ENCODE data around the gene HOXC12. TPM values are rescaled to one million over a fixed set of nuclear protein-coding genes. Genes with fewer than 3 reads are reported as not detected.

HOXC12 gene
- total RNA-seq, 6 donors from 2014 or later: not detected

- Histone ChIP-seq H3K27ac (no peak overlapping the region), H3K27me3 (peaks cover 0 to 91% (median 58%) of the 10 kb centered on the region in 4 donors), H3K36me3 (no peaks in the 10 kb centered on the region), H3K9me3 (no peaks in the 10 kb centered on the region), H3K4me1 (peaks cover 0 to 33% (median 3%) of the 10 kb centered on the region in 4 donors), H3K4me3 (no peak overlapping the region)
- ATAC-seq (ENCODE audit: low FRiP score in 2 of 2) (no peak), DNase-seq (peak in 1 of 2 donors; percentile 83)
- WGBS, 2 donors: 7% methylated on average over 17 to 36 of the region's 38 CpGs
- TF ChIP-seq CTCF (IDR thresholded peaks at IDR 0.05): no peak
- no peak for TF ChIP-seq POLR2A (IDR thresholded peaks at IDR 0.05)
- TF ChIP-seq EP300 (IDR thresholded peaks at IDR 0.05): no peak
- no peak for TF ChIP-seq POLR2AphosphoS5 (IDR thresholded peaks at IDR 0.05)
Measured at GRCh38 chr12:53952871-53953734, 1.6 kb upstream of the HOXC12 start.

DNA sequence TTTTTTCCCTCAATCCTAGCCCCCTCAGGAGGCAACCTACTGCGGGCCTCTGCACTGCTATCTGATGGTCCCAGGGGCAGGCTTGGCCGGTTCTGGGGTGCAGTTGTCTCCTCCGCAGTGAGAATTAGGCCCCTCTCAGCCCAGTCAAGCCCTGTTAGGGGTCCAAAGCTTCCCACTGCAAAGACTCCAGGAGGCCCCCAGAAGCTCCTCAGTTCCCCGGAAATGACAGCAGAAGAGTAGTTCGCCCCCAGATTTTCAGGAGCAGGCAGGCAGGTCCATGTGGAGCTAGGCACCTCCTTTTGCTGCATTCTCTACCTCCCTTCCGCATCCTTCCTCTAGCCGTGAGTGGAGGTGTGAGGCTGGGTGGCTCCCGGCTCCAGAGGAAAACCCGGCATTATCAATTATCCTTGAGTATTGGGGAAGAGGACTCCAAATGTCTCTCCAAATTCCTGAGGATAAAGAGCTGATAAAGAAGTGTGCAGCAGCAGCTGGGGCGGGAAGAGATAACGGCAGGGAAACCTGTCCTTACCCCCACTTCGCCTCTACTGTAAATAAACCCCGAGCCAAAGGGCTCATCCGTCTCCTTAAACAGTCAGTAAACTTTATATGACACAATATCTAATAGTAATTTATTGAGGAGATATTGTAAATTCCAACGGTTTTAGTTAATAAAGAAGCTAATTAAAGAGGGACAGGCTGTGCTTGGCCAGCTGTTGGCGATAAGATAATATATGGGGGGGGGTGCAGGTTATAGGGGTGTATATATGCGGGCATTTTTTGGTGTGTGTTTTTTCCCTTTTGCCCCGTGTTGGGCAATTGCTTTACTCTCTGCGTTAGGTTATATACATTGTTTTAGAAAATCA lies 641 bp upstream of the HOXC12 start:
- no peak for ATAC-seq (ENCODE audit: low FRiP score in 2 of 2)
- peaks cover 0 to 33% (median 3%) of the 10 kb centered on the region in 4 donors for H3K4me1 ChIP-seq
- DNase-seq: no peak

DNA sequence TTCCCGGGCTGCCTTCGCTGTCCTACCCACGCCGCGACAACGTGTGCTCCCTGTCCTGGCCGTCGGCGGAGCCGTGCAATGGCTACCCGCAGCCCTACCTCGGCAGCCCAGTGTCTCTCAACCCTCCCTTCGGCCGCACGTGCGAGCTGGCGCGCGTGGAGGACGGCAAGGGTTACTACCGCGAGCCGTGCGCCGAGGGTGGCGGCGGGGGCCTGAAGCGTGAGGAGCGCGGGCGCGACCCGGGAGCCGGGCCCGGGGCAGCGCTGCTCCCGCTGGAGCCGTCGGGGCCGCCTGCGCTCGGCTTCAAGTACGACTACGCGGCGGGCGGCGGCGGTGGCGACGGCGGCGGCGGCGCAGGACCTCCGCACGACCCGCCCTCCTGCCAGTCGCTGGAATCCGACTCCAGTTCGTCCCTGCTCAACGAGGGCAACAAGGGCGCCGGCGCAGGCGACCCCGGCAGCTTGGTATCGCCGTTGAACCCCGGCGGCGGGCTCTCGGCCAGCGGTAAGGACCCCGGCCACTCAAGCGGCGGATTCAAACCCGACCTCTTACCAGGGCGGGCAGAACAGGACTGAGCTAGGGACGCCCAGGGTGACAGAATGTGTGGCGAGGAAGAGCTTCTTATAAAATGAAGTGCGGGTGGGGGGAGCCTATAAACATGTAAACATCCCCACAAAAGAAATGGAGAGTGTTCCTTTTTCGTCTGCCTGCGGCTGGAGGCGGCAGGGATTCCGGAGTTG lies 503 bp downstream of the HOXC12 start:
- no peaks in the 10 kb centered on the region for H3K9me3 ChIP-seq
- 7 to 16% methylated on average over 8 to 50 of the region's 86 CpGs for WGBS, 2 donors
- no peak overlapping the region for H3K4me3 ChIP-seq
- peaks cover 0 to 33% (median 3%) of the 10 kb centered on the region in 4 donors for H3K4me1 ChIP-seq
- H3K36me3 ChIP-seq: no peaks in the 10 kb centered on the region
- H3K27ac ChIP-seq: no peak overlapping the region
- DNase-seq (peak in 1 of 2 donors; percentile 79), ATAC-seq (ENCODE audit: low FRiP score in 2 of 2) (no peak)
- TF ChIP-seq CTCF (IDR thresholded peaks at IDR 0.05): no peak
- no peak for TF ChIP-seq POLR2AphosphoS5 (IDR thresholded peaks at IDR 0.05)
- no peak for TF ChIP-seq POLR2A (IDR thresholded peaks at IDR 0.05)
- no peak for TF ChIP-seq EP300 (IDR thresholded peaks at IDR 0.05)
- peaks cover 0 to 91% (median 60%) of the 10 kb centered on the region in 4 donors for H3K27me3 ChIP-seq

More for the DNA sequence above, 641 bp upstream of the HOXC12 start:
- Histone ChIP-seq H3K27ac (no peak overlapping the region), H3K9me3 (no peaks in the 10 kb centered on the region), H3K27me3 (peaks cover 0 to 97% (median 62%) of the 10 kb centered on the region in 4 donors), H3K36me3 (no peaks in the 10 kb centered on the region), H3K4me3 (no peak overlapping the region)
- TF ChIP-seq EP300 (IDR thresholded peaks at IDR 0.05) (no peak), POLR2A (IDR thresholded peaks at IDR 0.05) (no peak), POLR2AphosphoS5 (IDR thresholded peaks at IDR 0.05) (no peak)
- WGBS, 2 donors: 6 to 7% methylated on average over 19 of the region's 19 CpGs

GRCh38 chr12:53955776-53956250 lies 1.1 kb downstream of the HOXC12 start:
- no peaks in the 10 kb centered on the region for H3K36me3 ChIP-seq
- 9 to 11% methylated on average over 10 of the region's 10 CpGs for WGBS, 2 donors
- ATAC-seq (ENCODE audit: low FRiP score in 2 of 2) (no peak), DNase-seq (no peak)
- no peak overlapping the region for H3K27ac ChIP-seq
- H3K4me1 ChIP-seq: peaks cover 0 to 36% (median 5%) of the 10 kb centered on the region in 4 donors
- no peak overlapping the region for H3K4me3 ChIP-seq
- TF ChIP-seq EP300 (IDR thresholded peaks at IDR 0.05): no peak
- TF ChIP-seq POLR2A (IDR thresholded peaks at IDR 0.05): no peak
- no peak for TF ChIP-seq CTCF (IDR thresholded peaks at IDR 0.05)
- no peak for TF ChIP-seq POLR2AphosphoS5 (IDR thresholded peaks at IDR 0.05)
- H3K27me3 ChIP-seq: peaks cover 0 to 93% (median 57%) of the 10 kb centered on the region in 4 donors
- H3K9me3 ChIP-seq: no peaks in the 10 kb centered on the region

Data from upper lobe of left lung (tissue), 6 donors.